NCI-H510A (cell line): ENCODE data around the gene KRTAP5-8.
"Not testable (repeated sequence)": the region's sequence is repeated elsewhere in the genome, so short reads cannot be mapped to it uniquely, and the experiment has no call there.

Experiments
- DNase-seq: peaks from one replicate; lab custom pipeline; 2025; lab: John Stamatoyannopoulos, UW

Gene KRTAP5-8

DNA sequence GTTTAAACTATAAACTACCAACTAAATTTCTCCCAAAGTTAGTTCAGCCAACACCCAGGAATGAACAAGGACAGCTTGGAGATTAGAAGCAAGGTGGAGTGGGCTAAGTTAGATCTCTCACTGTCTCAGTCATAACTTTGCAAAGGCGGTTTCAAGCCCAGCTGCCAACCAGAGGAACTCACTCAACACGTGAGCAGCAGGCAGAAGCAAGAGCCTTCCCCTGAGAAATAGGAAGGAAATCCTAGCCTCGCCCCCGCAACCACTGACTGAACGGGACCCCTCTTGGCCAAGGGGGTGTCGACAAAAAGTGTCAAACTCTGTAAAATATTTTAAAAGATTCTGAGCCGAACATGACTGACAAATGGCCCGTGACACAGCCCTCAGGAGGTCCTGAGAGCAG, 6.0 kb downstream of the KRTAP5-8 start:
- no peak for DNase-seq

DNA sequence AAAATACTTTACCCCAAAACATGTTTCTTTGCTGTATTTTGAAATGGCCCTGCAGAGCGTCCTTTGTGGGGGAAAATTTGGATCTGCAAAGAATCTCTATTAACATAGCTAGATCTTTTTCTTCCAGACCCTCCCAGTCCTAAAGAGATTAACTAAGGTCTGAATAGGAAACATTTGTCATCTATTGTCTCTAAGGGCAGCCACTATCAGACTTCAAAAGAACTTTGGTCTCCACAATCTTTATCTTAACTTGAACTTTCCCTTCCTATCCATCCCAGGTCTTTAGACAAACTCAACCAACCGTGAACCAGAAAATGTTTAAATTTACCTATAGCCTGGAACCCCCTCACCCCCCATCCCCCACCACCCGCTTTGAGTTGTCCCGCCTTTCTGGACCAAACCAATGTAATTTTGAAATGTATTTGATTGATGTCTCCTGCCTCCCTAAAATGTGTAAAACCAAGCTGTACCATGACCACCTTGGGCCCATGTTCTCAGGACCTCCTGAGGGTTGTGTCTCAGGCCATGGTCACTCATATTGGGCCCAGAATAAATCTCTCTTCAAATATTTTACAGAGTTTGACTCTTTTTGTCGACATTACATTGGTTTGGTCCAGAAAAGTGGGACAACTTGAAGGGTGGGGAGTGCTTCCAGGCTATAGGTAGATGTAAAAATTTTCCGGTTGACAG, 6.8 kb downstream of the KRTAP5-8 start:
- no peak for DNase-seq

DNA sequence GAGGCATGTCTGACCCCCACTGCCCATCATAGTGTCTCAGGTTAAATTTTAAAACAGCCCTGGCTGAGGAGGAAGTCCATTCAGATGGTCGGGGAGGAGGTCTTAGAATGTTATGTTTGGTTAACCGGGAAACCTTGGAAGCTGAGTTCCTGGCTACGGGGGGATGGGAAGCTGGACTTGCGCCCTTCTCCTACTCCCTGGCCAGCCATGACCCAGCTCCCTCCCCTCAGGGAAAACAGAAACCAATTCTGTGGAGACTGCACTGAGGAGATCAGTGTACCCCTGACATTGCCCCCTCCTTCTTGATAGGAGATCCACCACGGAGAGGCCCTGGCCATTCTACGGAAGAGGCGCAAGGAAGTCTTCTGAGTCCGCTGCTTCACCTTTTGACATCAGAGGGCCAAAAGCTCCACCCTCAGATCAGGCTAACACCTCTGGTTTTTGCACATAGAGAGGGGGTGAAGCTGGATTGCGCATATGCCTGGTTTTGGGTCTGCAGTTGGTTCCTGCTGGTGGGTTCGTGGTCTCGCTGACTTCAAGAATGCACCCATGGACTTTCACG, 7.7 kb downstream of the KRTAP5-8 start:
- no peak for DNase-seq

DNA sequence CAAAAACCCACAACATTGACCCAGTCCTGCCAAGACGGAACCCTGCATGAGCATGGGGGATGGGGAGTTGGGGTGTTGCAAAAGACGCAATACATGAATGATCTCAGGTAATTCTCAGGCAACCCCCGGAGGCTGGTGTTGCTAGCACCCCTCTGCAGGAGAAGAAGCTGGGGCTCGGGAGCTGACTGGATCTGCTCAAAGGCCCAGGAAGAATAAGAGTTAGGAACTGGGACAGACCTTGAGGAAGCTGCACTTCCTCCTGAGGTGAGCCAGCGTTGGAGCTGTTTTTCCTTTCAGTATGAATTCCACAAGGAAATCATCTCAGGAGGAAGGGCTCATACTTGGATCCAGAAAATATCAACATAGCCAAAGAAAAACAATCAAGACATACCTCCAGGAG, 10.3 kb downstream of the KRTAP5-8 start, which contains the start of gene KRTAP5-9:
TSS of gene KRTAP5-9 (plus strand) at position 301 of the 400 bp plus-strand sequence. CDS start 238 bp downstream, outside the sequence.
- no peak for DNase-seq

DNA sequence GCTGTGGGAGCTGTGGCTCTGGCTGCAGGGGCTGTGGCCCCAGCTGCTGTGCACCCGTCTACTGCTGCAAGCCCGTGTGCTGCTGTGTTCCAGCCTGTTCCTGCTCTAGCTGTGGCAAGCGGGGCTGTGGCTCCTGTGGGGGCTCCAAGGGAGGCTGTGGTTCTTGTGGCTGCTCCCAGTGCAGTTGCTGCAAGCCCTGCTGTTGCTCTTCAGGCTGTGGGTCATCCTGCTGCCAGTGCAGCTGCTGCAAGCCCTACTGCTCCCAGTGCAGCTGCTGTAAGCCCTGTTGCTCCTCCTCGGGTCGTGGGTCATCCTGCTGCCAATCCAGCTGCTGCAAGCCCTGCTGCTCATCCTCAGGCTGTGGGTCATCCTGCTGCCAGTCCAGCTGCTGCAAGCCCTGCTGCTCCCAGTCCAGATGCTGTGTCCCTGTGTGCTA, 10.9 kb downstream of the KRTAP5-8 start:
- DNase-seq, result no peak

DNA sequence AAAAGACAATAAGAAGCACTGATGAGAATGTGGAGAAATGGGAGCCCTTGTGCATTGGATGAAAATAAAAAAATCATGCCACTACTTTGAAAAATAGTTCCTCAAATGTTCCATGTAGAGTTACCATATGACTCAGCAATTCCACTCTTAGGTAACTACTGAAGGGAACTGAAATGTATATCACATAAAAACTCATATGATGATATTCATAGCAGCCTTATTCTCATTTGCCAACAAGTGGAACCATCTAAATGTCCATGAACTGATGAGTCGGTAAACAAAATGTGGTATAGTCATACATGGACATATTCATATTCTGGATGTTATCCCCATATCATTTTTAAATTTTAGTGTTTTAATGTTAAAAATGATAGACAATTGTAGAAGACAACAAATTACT, 13.9 kb downstream of the KRTAP5-8 start:
- DNase-seq, result no peak

DNA sequence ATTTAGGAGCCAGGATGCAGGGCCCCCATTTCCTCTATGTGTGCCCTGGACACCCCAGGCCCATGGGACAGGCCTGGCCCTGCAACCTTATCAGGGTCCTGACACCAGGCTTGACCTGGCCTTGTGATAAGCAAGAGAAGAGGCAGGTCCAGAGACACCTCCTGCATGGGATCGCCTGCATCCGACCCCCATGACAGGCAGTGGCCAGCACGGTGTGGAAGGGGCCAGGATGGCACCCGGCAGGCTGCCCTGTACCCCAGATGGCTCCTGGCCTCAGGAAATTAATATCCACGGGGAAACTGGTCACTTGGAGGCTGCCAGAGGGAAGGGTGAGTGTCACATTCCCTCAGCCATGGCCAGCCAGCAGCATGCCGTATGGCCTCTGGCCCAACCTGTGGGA, 17.2 kb downstream of the KRTAP5-8 start:
- DNase-seq, result no peak

DNA sequence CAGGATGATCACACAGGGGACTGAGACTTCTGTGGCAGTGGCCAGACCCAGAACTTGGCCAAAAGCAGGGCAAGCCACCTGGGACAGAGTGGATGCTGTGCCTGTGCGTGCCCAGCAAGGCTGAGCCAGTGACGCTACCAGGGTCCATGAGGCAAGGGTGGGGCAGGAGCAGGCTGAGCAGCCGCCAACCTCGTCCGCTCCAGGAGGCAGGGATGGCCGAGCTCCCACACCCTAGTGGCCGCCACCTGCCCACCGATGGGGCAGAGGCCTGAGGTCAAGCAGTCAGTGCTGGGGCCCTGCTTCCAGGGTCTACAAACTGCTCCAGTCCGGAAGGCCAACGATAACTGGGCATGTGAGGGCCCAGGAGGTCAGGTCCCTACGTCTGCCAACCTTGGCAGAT, 17.7 kb downstream of the KRTAP5-8 start:
- DNase-seq, result no peak

DNA sequence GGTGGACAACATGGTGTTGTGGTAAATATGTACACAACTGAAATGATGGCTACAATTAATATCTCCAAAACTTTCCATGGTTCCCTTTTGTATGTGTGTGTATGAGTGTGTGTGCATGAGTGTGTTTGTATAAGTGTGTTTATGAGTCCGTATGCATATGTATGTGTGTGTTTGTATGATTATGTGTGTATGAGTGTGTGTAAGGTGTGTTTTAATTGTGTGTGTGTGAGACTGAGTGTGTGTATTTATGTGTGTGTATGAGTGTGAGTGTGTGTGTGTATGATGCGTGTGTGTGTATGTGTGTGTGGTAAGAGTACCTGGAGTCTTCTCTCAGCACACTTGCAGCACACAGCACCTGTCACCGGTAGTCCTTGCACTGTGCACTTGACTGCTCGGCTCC, 18.2 kb downstream of the KRTAP5-8 start:
- no peak for DNase-seq

DNA sequence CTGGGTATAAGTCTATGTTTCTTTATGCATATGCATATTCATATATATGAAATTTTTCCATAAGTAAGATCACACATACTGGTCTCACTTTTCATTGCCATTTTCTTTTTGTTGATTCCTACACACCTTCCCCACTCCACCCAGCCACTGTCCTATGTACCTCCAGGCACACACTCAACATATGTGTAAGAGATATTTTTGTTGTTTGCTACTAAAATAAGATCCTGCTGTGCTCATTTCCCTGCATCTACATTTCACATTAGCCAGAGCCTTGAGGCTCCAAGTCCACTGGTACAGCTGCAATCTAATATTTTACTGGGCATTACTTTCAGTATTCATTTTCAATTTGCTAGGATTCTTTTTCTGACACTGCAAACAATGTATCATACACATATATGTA, 19.4 kb downstream of the KRTAP5-8 start:
- DNase-seq, result no peak

DNA sequence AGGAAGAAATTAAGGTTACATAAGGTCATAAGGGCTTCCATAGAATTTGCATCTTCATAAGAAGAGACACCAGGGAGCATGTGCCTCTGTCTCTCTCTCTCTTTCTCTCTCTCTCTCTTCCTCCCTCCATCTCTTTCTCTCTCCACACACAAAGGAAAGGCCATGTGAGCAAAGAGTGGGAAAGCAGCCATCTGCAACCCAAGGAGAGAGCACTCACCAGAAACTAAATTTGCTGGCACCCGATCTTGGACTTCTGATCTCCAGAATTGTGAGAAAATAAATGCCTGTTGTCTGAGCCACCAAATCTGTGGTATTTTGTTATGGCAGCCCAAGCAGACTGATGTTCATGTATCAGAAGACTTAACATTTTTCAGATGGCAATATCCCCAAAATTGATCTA, 21.2 kb downstream of the KRTAP5-8 start:
- no peak for DNase-seq

DNA sequence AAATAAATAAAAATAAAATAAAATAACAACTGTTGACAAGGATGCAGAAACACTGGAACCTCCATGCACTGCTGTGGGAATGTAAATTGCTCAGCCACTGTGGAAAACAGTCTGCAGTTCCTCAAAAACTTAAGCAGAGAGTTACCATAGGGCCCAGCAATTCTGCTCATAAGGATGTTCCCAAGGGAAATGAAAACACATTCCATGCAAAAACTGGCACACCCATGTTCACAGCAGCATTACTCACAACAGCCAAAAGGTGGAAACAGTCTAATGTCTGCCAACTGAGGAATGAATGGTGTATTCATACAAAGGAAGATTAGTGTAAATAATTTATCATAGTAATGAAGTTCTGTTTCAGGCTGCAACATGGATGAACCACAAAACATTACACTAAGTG, 24.3 kb downstream of the KRTAP5-8 start:
- DNase-seq, result no peak

DNA sequence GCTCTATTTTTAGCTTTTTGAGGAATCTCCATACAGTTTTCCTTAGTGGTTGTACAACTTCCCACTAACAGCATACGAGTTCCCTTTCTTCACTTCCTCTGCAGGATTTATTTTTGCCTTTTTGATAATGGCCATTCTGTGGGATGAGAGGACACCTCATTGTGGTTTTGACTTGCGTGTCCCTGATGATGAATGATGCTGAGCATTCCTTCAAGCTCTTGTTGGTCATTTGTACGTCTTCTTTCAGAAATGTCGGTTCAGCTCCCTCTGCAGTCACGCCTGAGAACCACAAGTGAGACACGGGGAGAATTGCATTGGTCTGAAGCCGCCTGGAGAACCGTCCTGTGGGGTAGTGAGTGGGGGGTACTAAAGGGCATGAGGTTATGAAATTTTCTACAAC, 25.6 kb downstream of the KRTAP5-8 start:
- no peak for DNase-seq

DNA sequence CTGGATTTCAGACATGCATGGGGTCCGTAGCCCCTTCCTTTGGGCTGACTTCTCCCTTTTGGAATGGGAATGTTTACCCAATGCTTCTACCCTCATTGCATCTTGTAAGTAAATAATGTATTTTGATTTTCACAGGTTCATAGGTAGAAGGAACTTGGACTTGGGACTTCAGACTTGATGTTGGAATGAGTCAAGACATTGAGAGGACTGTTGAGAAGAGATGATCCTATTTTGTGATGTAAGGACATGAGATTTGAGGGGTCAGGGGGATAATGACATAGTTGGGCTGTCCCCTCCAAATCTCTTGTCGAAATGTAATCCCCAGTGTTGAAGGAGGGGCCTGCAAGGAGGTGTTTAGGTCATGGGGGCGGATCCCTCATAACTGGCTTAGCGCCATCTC, 26.6 kb downstream of the KRTAP5-8 start:
- DNase-seq, result no peak

DNA sequence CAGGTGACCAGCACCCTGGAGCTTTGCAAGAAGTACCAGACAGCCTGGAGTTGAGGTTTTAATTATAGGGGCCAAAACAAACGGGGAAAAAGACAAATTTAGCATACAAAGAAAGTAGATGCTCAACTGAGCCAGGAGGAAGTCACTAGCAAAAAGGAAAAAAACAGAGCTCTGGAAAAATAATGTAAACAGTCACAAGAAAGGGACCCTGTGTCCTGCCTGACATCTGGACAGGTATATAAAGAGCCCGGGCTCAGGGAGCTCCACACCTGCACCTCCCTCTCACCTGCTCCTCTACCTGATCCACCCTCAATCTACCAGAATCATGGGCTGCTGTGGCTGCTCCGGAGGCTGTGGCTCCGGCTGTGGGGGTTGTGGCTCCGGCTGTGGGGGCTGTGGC, 27.4 kb downstream of the KRTAP5-8 start, which contains the start of gene KRTAP5-10:
TSS of gene KRTAP5-10 (plus strand) at position 301 of the 400 bp plus-strand sequence. CDS start at position 326, 25 bp downstream.
- no peak for DNase-seq

DNA sequence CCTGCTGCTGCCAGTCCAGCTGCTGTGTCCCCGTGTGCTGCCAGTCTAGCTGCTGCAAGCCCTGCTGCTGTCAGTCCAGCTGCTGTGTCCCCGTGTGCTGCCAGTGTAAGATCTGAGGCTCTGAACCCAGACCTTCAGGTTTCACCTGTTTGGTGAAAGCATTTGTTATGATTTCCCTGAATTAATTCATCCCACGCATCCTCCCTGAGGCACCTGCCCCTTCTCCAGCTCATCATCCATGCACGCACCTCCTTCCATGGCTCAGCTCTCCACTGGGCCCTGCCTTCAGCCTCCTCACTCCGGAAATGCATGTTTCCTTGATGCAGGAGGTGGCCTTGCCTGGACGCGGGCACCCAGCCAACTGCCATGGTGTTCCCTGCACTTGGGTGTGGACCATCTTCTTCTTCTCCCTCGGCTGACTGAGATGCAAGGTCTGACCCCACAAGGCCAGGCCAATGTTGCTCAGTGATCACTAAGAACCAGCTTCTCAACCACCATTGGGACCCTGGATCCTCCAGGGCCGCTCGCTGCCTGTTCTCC, 28.3 kb downstream of the KRTAP5-8 start:
- no peak for DNase-seq

DNA sequence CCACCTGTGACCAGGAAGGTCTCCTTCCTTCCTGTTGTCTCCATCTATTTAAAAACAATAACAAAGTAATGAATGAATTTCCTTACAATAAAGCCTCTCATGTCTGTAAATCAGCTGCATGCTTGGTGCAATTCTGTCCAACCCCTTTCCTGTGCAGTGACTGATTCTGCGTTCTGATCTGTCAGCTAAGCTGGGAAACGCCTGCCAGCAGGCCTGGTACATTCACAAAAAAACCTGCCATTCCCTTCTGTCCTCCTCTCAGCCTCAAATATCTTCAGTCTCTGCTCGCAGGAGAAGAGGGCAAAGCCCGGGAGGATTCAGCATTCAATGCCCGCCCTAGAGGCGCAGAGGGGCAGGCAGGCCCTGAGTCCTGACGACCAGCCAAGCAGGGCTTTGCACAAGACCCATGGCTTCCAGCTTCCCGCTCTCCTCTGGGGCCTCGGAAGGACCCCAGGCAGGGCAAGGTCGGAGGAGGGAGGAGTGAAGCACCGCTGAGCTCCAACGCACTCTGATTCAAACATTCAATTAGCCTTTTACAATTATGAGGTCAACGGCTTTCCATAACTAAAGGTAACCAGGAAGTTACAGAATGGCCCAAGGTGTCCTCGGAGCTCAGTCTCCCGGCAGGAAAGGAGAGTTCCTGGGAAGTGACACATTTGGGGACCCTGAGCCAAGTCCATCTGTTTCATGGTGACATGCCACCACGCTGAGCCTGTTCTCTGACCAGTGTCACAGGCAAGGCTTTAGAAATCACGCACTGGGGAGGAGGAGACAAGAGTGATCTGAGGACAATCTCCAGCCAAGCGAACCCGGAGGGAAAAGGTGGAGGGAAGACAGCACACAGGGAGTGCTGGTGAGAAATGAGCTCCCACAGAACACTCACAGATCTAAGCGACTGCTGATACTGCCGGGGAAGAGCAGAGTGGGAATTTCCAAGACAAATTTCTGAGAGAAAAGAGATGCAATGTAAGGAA, 29.1 kb downstream of the KRTAP5-8 start:
- not testable (repeated sequence) for DNase-seq

DNA sequence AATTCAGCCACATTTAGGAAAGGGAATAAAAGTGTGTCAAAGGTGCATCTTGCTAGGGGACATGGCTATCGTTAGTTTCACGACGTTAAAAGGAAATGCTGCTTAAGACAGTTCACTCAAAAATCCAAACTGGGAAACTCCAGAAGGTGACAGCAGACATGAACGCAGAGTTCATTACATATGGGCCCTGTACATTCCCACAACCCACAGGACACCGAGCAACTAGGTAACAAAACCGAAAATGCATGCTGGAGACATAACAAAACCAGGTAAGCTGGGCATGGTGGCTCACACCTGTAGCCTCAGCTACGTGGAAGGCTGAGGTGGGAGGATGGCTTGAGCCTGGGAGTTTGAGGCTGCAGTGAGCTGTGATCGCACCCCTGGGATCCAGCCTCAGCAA, 29.8 kb downstream of the KRTAP5-8 start:
- not testable (repeated sequence) for DNase-seq

DNA sequence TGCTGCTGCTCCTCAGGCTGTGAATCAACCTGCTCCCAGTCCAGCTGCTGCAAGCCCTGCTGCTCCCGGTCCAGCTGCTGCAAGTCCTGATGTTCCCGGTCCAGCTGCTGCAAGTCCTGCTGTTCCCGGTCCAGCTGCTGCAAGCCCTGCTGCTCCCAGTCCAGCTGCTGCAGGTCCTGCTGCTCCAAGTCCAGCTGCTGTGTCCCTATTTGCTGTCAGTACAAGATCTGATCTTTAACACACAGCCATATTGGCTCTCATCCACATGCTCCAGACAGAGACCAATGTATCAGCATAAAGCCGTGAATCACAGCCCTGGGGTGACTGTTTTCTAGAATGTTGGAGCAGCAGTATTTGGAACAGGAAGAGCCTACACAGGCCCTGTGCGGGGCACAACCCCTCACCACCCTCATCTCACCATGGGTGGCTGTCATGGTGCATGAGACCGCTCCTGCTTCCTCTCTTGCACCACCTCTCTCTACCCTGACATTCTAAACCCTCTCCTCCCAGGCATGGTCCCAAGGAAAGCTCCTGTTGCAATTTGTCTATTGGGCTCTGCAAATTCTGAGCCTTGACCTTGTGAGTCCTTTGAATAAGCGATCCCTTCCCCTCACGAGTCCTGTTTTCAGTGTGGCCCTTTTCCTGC, 31.0 kb downstream of the KRTAP5-8 start:
- DNase-seq, result no peak

DNA sequence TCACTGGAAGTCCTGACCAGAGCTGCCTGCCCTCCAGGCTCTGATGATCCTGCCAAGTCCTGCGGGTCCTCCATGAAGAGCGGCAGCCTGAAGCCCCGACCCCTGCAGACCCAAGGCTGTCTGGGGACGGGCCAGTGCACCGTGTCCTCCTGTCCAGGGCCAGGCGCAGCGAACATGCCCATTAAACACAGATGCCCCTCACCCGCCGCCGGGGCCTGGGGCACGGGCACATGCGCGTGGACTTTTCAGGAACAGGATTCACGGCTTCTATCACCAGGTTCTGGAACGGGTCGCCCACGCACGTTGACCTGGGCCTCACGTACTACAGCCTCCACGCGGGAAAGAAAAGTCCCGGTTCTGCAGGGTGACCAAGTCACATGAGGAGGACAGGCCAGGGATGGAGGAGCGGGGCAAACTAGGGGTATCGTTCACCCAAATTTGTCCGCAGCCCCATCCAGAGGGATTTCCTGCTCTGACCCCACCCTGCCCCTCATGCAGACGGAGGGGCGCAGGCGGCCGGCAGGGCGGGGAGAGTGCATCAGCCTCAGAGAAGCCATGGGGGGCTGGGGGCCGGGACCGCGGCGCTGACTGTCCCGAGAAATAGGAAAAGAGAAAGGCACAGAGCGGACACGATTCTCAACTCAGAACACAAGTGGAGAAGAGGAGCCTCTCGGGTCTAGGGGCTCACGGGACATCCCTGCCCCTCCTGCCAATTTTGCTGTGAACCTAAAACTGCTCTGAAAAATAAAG, 33.5 kb downstream of the KRTAP5-8 start:
- not testable (repeated sequence) for DNase-seq

DNA sequence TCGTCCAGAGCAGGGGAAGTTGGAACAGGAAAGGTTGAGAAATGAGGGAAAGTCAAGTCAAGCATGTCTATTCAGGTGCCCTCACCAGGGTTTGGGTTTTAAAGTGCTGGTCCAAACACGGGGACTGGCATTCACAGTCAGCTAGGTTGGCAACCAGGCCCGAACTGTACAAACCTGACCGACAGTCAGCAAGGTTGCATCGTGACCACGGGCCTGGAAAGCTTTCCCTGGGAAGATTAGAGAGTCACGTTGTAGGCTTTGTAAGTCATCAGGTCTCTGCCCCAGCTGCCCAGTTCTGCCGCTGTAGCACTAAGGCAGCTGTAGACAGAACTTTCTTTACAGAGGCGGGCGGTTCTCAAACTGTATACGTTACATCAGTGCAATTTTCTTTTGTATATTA, 35.0 kb downstream of the KRTAP5-8 start:
- no peak for DNase-seq
